CD1c-positive myeloid dendritic cell (primary cell): ENCODE results near the gene FAR2.
"Not testable (repeated sequence)": the region's sequence is repeated elsewhere in the genome, so short reads cannot be mapped to it uniquely, and the experiment has no call there.

Experiments
- DNase-seq: peaks from one replicate; pipeline ENCODE4 v3.0.0-alpha.2; 2016; ENCODE audit errors: extremely low spot score

Gene FAR2

DNA sequence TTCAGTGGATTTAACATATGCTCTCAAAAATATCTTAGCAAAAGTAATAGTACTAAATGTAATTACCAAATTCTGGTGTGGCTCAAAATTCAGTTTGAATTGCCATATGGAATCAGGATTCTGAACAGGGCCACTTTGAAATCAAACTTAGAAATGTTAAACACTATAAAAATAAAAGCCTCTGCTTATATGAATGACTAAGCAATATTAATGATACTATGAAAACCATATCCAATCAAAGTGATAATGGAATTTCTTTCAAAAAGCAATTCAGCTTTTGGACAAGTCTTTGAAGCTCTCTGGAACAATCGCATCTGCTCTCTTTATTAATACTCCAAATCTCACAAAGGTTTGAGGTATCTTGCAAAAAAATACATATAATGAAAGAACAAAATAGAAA is 180.3 kb downstream of the FAR2 start:
- DNase-seq: no peak

DNA sequence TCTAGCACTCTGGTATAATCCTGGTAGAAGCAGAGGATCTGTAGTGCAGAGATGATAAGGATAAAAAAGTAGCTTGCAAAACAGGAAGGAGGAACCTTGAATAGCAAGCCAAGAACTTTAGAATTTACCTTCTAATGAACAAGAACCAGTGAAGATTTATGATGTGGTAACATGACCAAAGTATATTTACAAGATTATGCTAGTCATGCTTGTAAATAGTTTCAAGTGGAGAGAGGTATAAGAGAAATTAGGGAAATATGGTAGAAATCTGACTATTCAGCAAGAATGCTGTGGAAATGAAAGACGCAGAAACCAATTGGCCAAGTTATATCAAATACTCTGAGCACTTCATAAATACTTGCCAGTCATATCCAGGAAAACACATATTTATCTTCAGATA is 184.1 kb downstream of the FAR2 start:
- DNase-seq: no peak

DNA sequence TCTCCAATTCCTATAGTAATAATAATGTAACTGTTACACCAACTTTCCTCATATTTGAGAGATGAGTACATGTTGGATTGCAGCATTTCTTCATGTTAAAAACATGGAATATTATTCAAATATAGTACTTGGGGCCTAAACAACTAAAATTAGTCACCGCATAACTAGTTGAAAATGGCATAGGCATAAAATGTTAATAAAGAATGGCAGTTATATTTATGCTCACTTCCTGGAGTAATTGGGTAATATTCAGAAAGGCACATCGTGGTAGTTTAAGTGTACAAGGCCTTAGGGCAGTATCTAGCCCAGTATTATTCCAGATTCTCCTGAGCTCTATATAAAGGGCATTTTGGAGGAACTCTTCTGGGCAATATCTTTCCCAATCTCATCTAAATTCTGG is 185.9 kb downstream of the FAR2 start:
- no peak for DNase-seq

DNA sequence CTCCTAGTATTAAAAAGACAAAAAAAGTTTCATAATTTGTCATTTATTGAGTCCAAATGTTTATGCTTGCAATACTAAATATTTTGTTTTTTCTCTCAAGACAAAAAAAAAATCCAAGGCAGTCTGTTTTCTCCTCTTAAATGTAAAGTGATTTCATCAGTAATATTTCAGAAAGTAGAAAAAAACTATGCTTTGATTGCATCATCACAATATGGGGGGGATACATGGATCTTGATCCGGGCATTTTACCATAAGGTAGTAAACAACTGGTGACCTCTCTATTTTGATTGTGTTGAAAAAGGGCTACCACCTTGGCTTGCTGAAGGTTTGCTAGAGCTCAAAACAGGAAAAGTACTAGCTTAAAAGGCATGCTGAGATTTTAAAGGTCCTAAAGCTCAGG is 188.2 kb downstream of the FAR2 start:
- DNase-seq: no peak

DNA sequence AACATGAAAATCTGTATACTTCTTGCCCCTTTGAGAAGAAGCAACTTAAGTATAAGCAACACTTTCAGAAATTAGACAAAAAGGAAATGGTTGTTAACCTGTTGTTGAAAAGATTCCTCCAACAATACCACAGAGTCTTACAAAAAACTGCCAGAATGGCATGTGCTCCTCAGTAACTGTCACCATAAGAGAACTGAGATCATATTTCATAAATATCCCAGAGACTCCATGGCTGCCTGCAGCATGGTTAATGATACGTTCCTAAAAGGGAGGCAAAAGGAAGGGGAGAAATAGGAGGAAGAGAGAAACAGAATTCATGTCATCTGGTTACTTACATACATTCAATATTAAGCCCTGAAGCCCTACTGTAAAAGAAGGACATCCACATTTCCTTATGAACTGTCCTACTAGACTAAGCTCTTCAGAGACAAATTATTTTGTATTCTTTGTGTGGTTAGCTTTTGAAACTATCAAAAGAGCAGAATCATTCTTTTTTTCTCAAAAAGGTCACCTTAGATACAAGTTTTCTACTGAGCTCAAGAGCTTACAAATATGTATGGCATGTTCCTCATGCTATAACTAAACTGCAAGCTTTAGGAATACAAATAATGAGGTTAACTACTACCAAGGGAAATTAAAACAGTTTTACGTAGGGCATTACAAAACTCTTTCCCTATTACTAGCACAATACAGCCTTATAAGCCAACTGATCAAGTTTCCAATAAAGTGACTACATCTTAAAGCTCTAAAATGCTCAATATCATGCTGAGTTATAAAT is 194.1 kb downstream of the FAR2 start:
- DNase-seq: no peak

DNA sequence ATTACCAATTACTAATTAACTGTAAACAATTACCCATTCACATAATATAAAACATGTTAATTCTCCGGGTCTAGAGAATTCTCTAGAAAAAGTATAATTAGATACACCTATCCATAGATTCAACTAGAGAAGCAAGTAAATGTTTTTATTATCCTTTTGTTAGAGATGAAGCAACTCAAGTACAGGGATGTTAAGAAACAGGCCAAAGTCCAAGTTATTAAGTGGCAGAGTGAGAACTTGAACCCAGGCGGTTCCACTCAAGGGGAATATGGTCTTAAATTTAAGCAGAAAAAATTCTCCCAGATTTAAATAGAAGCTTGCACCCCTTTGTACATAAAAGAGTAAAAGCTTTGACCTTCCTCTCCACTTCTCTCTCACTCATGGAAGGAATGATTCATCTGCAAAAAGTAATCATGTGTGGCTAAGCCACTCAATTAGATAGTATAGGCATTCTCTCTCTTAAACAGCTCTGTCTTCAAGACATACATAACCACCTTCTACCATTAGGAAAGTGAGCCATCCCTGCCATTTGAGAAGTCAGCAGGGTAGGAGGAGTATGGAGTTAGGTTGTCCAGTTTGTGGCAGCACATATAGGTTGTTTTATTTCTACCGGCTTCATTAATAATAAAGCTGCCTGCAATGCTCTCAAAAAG is 197.8 kb downstream of the FAR2 start:
- no peak for DNase-seq

DNA sequence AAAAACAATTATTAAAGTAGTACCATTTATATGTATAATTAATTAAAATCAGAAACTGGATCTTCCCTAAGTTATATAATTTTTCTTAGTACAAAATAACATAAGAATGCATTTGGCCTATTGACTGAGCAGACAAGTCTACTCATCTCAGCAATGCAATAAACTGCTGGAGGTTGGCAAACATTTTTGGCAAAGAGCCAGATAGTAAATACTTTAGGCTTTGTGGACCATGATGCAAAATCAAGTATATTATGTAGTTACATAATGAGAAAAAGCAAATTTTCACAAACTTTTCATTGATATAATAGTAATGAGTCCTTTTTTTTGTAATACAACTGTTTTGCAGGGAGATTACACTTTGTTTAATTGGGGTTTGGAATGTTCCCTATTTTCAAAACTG is 201.0 kb downstream of the FAR2 start:
- DNase-seq: no peak

DNA sequence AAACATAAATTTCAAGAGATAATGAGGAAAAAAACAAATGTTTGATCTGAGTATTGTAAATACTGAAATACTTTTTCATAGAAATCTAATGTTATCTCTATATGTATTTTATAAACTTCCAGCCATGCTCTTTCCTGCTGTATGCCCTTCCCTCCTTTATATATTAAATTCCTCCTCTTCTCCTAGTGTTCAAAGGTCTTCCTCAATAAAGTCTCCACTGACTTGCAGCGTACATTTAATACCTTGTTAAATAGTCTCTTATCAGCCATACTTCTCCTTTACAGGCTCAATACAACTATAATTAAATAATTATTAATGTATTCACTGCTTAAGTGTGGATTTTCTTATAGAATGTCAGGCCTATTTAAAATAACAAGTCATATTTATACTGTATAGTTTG is 205.9 kb downstream of the FAR2 start:
- DNase-seq: no peak

DNA sequence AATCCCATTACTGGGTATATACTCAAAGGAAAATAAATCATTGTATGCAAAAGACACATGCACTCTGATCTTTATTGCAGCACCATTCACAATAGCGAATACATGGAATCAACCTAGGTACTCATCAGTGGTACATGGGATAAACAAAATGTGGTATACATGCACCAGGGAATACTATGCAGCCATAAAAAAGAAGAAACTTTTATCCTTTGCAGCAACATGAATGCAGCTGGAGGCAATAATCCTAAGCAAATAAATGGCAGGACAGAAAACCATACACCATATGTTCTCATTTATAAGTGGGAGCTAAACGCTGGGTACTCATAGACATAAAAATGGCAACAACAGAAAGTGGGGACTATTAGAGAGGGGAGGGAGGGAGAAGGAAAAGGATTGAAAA is 216.0 kb downstream of the FAR2 start:
- DNase-seq: no peak

DNA sequence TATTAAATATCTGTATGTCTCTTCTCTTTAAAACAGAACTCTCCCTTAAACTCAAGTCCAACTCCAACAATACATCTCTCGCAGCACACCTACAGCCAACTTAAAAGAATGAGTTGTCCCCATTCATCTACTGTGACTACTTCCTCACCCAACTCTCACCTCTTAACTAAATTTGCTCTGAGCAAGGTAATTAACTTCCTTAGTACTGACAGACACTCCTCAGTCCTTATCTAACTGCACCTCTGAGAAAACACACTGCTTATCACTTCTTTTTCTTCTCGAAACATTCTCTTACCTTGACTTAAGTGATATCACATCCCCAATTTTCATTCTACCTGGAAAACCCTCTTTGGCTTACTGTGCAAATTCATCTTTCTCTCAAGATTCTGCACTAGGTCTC is 224.9 kb downstream of the FAR2 start:
- DNase-seq: no peak

DNA sequence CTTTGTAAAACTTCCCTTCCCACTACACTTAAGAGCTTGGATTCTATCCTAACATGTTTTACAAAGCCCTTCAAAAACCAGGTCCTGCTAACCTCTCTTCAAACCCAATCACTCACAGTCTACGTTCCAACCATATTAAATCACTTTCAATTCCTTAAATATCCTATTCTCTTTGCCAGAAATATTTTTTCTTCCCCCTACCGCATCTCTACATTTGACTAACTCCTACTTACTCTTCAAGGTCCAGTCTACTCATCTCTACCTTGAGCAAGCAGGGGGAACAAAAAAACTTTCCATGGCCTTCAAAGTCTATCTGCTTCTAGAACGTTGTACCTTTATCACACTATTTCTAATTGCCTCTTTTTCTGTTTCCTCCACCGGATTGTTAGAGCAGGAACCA is 225.8 kb downstream of the FAR2 start:
- no peak for DNase-seq

DNA sequence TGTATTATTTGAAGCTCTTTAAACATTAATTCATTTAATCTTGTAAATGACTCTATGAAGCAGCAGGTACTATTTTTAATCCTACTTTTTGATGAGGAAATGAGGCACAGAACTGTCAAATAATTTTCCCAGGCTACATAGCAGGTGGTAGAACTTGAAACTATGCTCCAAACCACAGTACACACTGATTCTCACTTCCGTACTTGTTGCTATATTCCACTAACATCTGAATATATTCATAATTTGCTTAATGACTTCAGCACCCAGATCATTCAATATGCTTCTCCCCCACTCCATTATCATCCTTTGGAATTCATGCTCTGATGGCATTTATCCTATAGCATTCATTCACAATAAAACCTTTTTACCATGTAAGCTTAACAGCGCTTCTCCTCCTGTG is 227.0 kb downstream of the FAR2 start:
- DNase-seq: no peak

DNA sequence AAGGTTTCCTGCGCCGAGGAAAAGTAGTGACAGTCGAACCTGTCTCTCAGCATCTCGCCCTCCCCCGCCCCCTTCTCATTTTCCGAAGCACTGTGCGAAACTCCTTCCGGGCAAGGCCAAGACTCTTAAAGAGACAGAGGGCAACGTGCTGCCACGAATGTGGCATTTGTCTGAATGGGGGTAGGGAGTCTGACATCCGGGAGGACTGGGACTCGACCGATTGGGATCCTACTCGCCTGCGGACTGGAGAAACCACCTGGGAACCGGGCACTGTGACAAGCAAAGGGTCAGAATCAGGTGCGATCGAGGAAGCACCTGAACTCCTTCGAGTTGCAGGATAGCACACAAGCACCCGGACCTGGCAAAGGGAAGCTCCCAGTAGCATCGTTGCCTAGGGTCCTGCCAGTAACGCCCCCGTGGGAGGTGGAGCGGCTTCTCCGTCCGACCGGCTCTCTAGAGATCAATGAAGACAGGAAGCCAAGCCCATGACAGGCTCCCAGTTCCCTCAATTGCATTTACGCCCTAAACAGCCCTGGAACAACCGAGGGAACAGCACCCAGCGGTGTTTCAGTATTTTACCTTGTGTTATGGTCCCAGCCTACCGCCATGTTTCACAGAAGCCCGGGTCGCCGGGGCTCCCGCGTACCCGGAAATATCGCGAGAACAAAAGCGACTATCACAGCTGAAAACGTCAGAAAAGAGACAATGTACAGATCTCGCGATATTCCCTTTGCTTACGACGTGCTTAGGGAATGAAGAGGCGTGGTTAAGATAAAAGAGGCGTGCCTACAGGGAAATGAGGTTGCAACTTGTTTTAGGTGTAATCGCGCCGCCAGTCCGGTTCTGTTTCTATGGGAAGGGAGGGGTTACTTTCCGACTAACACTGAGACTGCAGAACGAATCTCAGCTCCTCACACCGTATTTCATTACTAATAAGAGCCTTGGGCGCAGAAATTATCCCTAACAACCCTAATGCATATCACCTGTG is 231.8 kb downstream of the FAR2 start, which contains the start of gene ERGIC2:
TSS of gene ERGIC2 (minus strand) at position 637 of the 988 bp plus-strand sequence. CDS start 9,539 bp downstream, outside the sequence.
- peak; percentile 100 for DNase-seq

DNA sequence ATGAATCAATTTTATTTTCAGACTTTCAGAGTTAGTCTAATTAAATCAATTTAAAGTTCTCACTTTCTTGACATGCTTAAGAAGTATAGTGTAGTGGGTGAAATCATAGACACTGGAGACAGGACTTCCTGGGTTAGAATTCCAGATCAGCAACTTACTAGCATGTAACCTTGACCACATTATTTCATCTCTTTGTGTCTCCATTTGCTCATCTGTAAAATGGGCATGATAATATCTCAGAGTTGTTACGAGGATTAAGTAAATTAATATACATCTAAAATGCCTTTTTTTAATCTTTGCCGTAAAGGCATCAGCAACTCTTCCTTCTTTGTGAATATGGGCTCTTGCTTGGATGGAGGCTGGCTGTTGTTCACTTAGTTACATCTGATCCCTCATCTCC is 233.2 kb downstream of the FAR2 start:
- no peak for DNase-seq

DNA sequence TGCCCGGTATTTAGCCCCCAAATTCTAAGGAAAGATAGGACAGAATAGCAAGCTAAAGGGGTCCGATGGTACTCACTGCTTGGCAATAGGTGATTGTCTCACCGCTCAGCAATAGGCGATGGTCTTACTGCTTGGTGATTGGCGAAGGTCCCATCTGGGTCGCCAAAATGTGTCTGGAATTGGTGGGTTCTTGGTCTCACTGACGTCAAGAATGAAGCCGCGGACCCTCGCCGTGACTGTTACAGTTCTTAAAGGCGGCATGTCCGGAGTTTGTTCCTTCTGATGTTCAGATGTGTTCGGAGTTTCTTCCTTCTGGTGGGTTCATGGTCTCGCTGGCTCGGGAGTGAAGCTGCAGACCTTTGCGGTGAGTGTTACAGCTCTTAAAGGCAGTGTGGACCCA is 236.1 kb downstream of the FAR2 start:
- DNase-seq: not testable (repeated sequence)
